ENCODE data around the gene TRMT1L.

The TRMT1L gene

DNA sequence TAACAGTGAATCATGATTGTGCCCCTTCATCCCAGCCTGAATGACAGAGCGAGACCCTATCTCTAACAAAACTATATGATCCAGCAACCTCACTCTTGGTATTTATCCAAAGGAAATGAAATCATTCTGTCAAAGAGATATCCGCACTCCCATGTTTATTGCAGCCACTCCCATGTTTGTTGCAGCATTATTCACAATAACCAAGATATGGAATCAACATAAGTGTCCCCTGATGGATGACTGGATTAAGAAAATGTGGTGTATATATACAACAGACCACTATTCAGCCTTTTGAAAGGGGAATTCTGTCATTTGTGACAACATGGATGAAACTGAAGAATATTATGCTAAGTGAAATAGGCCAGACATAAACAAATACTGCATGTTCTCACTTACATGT is 44.4 kb downstream of the TRMT1L start:
- no peak for DNase-seq

DNA sequence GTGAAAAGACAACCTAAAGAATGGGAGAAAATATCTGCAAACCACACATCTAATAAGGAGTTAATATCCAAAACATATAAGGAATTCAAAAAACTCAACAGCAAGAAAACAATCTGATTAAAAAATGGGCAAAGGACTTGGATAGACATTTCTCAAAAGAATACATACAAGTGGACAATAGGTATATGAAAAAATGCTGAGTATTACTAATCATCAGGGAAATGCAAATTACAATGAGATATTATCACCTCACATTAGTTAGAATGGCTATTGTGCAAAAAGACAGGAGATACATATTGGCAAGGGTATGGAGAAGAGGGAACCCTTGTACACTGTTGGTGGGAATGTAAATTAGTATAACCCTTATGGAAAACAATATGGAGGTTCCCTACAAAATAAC is 44.9 kb downstream of the TRMT1L start:
- no peak for DNase-seq

DNA sequence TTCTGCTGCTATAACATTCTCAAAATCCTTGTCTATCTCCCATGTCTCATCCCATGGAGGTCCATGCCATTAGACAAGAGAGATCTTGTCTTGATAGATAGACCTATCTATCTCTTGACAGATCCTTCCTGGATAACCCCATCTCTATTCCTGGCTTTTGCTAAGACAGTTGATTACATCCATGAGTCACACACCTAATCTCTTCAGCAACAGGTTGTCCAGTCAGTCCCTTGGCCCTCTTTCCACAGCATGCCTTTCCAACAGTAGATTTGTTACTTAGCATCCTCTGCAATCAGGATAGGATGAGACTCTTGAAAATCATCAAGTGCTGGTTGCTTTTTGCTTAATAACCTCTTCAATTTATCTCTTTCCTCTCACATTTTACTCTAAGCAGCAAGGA is 46.6 kb downstream of the TRMT1L start:
- DNase-seq: no peak

DNA sequence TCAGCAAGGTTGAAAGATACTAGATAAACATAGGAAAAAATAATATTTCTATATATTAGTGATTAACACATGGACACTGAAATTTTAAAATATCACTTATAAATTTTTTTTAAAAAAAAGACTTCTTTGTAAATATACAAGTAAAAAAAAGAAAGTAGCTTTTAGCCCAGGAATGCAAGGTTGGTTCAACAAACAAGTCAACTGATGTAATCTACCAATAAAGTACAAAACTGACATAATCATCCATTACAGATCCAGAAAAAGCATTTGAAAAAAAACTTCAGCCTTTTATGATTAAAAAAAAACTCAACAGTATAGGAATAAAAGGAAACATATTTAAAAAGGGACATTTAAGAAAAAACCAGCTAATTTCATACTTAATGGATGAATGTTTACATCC is 48.4 kb downstream of the TRMT1L start:
- no peak for DNase-seq

DNA sequence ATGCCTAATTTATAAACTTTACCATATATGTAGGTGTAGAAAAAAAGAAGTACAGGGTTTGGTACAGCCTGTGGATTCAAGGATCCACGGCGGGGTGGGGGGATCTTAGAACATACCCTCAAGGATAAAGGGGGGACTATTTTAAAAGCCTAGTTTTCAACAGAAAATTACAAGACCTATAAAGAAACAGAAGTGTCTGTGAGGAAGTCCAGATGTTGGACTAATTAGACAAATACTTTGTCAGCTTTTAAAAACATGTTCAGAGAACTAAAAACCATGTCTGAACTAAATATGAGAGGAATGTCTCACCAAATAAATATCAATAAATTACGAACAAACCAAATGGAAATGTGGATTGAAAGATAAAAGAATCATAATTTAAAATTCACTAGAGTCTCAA is 51.6 kb downstream of the TRMT1L start:
- no peak for DNase-seq

DNA sequence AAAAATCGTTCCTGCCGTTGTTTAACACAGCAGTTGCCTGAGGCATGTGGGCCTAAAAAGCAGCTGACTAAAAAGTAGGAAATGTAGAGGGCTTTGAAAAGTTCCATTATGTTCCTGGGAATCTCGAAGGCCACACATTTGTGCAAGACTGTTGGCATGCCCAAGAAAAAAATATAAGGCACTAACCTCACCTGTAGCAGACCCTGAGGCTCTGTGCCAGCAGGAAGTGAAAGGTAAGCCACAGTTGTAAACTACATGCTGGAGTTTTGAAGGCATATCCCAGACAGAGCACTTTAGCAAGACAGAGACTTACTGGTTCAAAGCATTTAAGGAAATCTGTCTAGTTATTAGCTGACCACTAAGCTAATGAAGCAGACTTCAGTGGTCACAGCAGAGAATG is 52.7 kb downstream of the TRMT1L start:
- DNase-seq: no peak

DNA sequence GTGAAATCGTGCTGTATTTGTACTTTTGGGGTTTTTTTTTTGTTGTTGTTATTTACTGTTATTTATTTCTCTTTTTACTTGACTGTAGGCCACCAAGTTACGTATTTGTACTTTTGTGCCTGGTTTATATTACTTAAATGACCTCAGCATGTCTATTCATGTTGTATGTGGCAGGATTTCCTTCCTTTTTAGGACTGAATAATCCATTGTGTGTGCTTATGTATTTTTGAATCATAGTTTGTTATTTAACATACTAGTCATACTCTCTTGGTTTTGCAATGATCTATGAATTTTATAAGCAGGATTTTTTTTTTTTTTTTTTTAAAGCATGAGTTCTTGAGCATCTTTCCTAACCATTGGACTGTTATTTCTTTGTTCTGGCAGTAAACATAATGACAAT is 60.2 kb downstream of the TRMT1L start:
- no peak for DNase-seq

DNA sequence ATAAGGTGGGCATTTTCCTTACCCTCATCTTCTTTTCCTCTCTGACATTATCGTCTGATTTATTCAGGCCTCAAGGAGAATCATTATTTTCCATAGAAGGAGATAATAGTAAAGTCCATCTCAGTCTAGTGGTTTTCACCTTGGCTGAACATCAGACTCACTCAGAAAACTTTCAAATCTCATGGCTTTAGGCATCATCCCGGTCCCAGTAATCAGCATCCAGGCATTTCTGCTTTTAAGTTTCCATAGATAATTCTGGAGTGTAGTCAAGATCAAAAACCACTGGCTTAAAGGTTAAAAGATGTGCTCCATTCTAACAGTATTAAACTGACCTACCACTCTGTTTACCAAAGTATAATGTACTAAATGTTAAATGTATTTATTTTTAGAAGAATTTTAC is 62.0 kb downstream of the TRMT1L start:
- DNase-seq: no peak

DNA sequence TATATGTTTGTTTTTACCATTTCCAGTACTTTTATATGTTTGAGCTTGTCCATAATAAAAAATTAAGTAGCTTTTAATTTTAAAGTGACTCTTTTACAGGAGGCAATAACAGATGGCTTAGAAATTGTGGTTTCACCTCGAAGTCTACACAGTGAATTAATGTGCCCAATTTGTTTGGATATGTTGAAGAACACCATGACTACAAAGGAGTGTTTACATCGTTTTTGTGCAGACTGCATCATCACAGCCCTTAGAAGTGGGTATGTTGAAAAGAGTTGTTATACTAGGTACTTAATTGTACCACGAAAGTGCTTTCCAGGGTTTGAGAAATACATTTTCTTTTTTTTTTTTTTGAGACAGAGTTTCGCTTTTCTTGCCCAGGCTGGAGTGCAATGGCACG is 65.3 kb downstream of the TRMT1L start:
- DNase-seq: no peak

DNA sequence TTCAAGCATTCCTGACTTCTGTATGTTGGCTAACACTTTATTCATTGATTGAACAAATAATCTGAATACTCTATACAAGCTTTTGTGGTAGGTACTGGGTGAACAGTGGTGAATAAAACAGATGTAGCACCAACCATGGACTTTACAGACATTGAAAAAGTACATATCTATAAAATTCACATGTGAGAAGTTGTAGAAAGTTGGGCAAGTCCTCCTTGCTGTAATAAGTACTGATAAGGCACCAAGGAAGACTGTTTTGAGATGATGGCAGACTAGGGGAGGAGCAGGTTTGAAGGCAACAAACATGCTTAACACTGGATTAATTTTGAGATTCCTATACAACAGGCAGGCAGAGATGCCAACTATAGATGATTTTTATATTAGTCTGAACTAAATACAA is 69.0 kb downstream of the TRMT1L start:
- no peak for DNase-seq

DNA sequence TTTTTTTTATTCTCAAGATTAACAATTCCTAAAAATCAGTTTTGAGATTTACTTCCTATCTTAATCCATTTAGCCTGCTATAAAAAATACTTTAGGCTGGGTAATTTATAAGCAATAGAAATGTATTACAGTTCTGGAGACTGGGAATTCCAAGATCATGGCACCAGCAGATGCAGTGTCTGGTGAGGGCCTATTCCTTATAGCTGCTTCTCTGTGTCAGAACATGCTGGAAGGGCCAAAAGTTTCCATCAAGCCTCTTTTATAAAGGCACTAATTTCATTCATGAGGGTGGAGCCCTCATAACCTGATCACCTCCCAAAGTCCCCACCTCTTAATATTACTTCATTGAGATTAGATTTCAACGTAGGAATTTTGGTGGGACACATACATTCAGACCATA is 69.7 kb downstream of the TRMT1L start:
- no peak for DNase-seq

DNA sequence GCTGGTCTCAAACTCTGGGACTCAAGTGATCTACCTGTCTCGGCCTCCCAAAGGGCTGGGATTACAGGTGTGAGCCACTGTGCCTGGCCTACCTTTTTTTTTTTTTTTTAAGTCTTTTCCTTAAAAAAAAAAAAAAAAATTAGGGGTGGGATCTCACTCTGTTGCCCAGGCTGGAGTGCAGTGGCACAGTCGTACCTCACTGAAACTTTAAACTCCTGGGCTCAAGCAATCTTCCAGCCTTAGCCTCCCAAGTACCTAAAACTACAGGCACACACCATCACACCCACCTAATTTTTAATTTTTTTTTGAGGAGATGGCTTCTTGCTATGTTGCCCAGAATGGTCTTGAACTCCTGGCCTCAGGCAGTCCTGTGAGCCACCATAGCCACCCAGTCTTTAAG is 72.9 kb downstream of the TRMT1L start:
- DNase-seq: no peak

DNA sequence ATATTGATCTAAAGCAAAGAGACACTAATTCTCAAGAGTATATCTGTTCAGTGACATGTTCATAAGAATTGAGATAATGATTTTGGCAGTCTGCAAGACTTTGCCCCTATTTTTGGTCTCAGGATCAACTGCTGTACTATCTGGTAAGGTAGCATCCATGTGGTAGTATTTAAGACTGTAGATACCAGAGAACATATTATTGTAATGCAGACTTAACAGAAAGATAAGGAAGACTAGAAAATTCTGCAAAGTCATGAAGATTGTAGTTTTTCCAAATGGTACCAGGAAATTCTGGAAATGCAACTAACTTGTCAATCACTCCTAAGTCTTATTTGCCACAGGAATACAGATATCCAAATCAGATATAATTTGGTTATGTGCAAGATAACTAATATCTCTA is 76.3 kb downstream of the TRMT1L start:
- DNase-seq: no peak

DNA sequence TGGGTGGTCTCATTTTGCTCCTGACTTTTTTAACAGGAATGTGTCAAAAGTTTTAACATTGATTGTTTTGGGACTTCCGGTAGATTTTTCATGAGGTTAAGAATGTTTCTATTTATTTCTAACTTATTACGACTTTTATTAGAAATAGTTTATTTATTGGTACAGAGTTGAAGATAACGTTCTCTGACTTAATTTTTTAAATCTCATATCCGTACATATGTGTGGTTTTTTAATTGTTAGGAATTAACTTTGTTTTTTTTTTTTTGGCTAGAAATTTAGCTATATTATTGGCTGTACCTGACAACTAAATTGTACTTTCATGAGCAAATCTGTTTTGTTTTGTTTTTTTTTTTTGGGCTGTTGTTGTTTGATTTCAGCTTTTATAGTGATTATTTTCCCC is 79.4 kb downstream of the TRMT1L start:
- no peak for DNase-seq

DNA sequence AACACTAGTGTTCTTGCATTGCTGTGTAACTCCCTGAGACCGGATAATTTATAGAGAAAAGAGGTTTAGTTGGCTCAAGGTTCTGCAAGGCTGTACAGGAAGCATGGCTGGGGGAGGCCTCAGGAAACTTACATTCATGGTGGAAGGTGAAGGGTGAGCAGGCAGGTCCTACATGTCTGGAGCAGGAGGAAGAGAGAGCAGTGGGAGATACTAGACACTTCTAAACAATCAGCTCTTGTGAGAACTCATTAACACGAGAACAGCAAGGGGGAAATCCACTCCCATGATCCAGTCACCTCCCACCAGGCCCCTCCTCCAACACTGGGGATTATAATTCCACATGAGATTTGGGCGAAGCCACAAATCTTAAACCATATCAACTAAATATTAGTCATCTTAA is 81.3 kb downstream of the TRMT1L start:
- DNase-seq: no peak

DNA sequence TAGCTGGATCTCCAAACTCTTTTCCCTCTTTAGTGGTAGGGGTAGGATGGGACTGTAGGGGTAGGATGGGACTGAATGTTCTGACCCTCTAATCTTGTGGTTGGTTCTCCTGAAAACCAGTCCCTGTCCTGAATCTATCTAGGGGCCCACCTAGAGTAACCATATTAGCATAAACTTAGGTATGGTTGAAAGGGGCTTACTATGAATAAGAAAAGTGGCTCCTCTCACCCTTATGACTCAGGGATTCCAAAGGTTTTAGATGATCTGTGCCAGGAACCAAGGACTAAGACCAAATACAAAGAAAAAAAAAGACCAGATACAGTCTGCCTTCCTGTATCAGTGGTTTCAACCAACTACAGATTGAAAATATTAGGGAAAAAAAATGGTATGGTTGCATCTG is 82.4 kb downstream of the TRMT1L start:
- DNase-seq: no peak

DNA sequence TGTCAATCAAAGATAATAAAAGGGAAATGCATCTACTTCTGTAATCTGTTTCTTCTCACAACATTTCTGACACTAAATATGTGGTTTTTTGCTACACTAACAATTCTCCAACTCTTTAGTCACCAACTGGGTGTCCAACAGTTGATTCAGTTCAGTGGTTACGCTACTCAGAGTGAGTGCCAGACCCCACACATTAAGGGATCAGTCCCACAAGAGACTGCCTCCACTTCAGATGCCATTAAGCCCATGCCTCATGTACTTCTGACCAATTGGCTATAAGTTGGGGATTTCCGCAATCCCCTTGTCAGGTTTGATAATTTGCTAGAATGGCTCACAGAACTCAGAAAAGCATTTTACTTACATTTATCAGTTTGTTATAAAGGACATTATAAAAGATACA is 83.0 kb downstream of the TRMT1L start:
- no peak for DNase-seq

DNA sequence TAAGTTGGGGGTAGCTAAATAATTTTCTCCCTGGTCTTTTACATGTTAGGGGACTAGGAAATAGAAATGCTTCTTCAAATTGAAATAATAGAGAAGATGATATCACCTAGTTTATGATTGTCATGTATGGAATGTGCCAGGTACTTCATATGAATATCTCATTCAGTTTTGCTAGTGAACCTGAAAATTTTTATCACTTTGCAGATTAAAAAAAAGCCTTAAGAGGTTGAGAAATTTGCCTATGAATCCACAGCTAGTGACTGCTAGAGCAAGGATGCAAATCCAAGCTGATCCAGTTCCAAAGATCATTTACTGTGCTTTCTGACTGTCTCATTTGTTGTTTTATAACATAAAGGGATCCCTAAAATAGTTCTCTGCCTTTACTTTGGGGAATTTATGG is 86.7 kb downstream of the TRMT1L start:
- no peak for DNase-seq

DNA sequence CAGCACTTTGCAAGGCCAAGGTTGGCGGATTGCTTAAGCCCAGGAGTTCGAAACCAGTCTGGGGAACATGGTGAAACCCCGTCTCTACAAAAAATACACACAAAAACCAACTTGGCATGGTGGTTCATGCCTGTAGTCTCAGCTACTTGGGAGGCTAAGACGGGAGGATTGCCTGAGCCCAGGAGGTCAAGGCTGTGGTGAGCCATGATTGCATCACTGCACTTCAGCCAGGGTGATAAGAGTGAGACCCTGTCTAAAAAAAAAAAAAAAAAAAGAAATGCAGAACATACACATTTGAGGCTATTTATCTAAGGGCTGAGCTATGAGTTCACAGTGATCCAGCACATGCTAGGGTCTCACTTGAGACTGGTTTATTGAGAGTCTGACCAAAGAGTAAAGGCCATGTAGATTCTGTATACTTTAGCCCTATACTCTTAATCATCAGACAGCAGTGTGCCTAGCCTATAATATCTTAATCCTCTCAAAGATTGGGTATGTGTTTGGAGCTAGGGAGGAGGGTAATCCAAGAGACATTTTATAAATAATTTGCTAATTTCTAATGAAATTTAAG is 87.5 kb downstream of the TRMT1L start:
- no peak for DNase-seq

DNA sequence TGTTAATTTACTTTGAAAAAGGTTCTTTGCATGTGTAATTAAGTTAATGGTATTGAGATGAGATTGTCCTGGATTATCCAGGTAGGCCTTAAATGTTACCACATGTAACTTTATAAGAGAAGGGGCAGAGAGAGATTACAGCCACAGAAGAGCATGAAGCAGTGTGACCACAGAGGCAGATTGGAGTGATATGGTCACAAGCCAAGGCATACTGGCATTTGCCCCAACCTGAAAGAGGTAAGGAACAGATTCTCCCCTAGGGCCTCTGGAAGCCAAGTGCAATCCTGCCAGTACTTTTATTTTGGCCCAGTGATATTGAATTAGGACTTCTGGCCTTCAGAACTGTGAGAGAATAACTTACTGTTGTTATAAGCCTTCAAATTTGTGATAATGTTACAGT is 88.4 kb downstream of the TRMT1L start:
- DNase-seq: no peak

Measured in SHP77 (cell line).